Left cardiac atrium (tissue), 4 donors: Measurements from ENCODE around the gene SNAP29. TPM values are rescaled to one million over a fixed set of nuclear protein-coding genes. Genes with fewer than 3 reads are reported as not detected.
"Not testable (repeated sequence)": the region's sequence is repeated elsewhere in the genome, so short reads cannot be mapped to it uniquely, and the experiment has no call there.

Experiments used
- ATAC-seq, 2 donors: fragments of 200-7000 bp; cut with Tn5 transposase; one replicate each; pipeline ENCODE4 v1.9.1; 2020; ENCODE audit warnings: mild to moderate bottlenecking in 2 of 2, moderate library complexity in 2 of 2
- DNase-seq: peaks from one replicate; pipeline ENCODE4 v3.0.0-alpha.2; 2020
- intact Hi-C, 2 donors: fragments of 100-400 bp; cut with DNase I; formaldehyde crosslinking; loops; one replicate each; pipeline versions ENCODE4 v1.14.1 to v1.15.1; 2022 to 2023
- total RNA-seq, 2 donors: library from RNA; stranded (reverse); fragmentation: NEBNext Ultra II Directional; extraction: Animal tissue kit (Norgen Biotek cat#: 25700); gene quantifications; one replicate each; pipeline ENCODE4 v1.2.1, GENCODE V29; 2021
- donor health status: DM: no; HTN: yes; CAD: no.
- donor health status: DM: no; HTN: yes; CAD: no; lungs with severe emphysema.
- donor health status: DM: yes; HTN: yes; CAD: no.
- donor health status: Dilated cardiomyopathy.

The SNAP29 gene
- total RNA-seq, 2 donors from 2014 or later: 25.4 to 27.9 TPM

GRCh38 chr22:20909543-20910303 is 50.9 kb downstream of the SNAP29 start:
- no peak for ATAC-seq
- intact Hi-C loops: no loop called here
- no peak for DNase-seq

GRCh38 chr22:20912494-20912893 is 53.7 kb downstream of the SNAP29 start:
- no peak for ATAC-seq
- intact Hi-C loops: no loop called here
- DNase-seq: no peak

GRCh38 chr22:20916916-20917810 is 58.4 kb downstream of the SNAP29 start, which contains the start of gene CRKL:
Gene CRKL (plus strand): TSS chr22:20917407. CDS start chr22:20917935, 528 bp downstream.
- intact Hi-C loops: loop anchor here in 1 of 2 donors (5.0 kb wide), 1 partner anchor 50 kb away; the partner anchor contains the start of gene AIFM3
- peak; percentile 97 for DNase-seq
- ATAC-seq: peak; percentile 99

GRCh38 chr22:20918663-20919218 is 59.9 kb downstream of the SNAP29 start:
- intact Hi-C loops: loop anchor here in 1 of 2 donors (5.0 kb wide), 1 partner anchor 49 kb away; the partner anchor contains the start of gene AIFM3
- ATAC-seq (no peak), DNase-seq (no peak)

- intact Hi-C loops: loop anchor here in 1 of 2 donors (5.0 to 10.0 kb wide), 2 partner anchors 48 to 55 kb away; partner anchors contain the start of gene AIFM3
- DNase-seq (no peak), ATAC-seq (no peak)
Observed at GRCh38 chr22:20919718-20920117, 60.9 kb downstream of the SNAP29 start.

- ATAC-seq: no peak
Observed at GRCh38 chr22:20920881-20921203, 62.0 kb downstream of the SNAP29 start.

GRCh38 chr22:20922141-20922751 is 63.4 kb downstream of the SNAP29 start:
- ATAC-seq: no peak
- no peak for DNase-seq
- intact Hi-C loops: loop anchor here in 1 of 2 donors (10.0 kb wide), 1 partner anchor 57 kb away; no protein-coding TSS in a partner anchor

More at GRCh38 chr22:20920881-20921203, 62.0 kb downstream of the SNAP29 start:
- intact Hi-C loops: loop anchor here in 1 of 2 donors (10.0 kb wide), 1 partner anchor 56 kb away; no protein-coding TSS in a partner anchor
- DNase-seq: no peak

- intact Hi-C loops: loop anchor here in 1 of 2 donors (10.0 kb wide), 1 partner anchor 61 kb away; no protein-coding TSS in a partner anchor
- DNase-seq: no peak
- ATAC-seq: no peak
Observed at GRCh38 chr22:20926243-20926642, 67.4 kb downstream of the SNAP29 start.

- ATAC-seq: no peak
- intact Hi-C loops: loop anchor here in 1 of 2 donors (10.0 kb wide), 1 partner anchor 63 kb away; no protein-coding TSS in a partner anchor
- DNase-seq: no peak
Observed at GRCh38 chr22:20927940-20928572, 69.2 kb downstream of the SNAP29 start.

GRCh38 chr22:20928573-20928967 is 69.8 kb downstream of the SNAP29 start:
- DNase-seq (no peak), ATAC-seq (no peak)
- intact Hi-C loops: loop anchor here in 1 of 2 donors (10.0 kb wide), 1 partner anchor 64 kb away; no protein-coding TSS in a partner anchor

- DNase-seq: no peak
- intact Hi-C loops: no loop called here
- no peak for ATAC-seq
Observed at GRCh38 chr22:20930004-20930403, 71.2 kb downstream of the SNAP29 start.

GRCh38 chr22:20930435-20930834 is 71.6 kb downstream of the SNAP29 start:
- ATAC-seq, DNase-seq, intact Hi-C loops: not testable (repeated sequence)

GRCh38 chr22:20931126-20931654 is 72.4 kb downstream of the SNAP29 start:
- DNase-seq: no peak
- no peak for ATAC-seq
- intact Hi-C loops: no loop called here

- no peak for ATAC-seq
- intact Hi-C loops: no loop called here
- DNase-seq: no peak
Observed at GRCh38 chr22:20933910-20934309, 75.1 kb downstream of the SNAP29 start.

- intact Hi-C loops, DNase-seq, ATAC-seq: not testable (repeated sequence)
Observed at GRCh38 chr22:20935049-20935448, 76.2 kb downstream of the SNAP29 start.

GRCh38 chr22:20935780-20936539 is 77.2 kb downstream of the SNAP29 start:
- DNase-seq, intact Hi-C loops, ATAC-seq: not testable (repeated sequence)
